HL-60 (cell line): ENCODE data around the gene SPTB.

Source experiments
- DNase-seq, 2 experiments: peaks; one replicate each; pipeline ENCODE4 v3.0.0-alpha.2; 2010 to 2020; ENCODE audit warnings: low read depth in 1 of 2, low spot score in 1 of 2
- H3K27ac ChIP-seq: fragments of 250-450 bp; sonication (Bioruptor Pico); replicated peaks from 2 replicates; pipeline ENCODE4 v1.5.1; 2020; ENCODE audit warnings: mild to moderate bottlenecking, moderate library complexity
- H3K27me3 ChIP-seq: fragments of 250-450 bp; sonication (Bioruptor Pico); 2 replicates; pipeline ENCODE4 v1.5.1; 2021; ENCODE audit warnings: mild to moderate bottlenecking, moderate library complexity; ENCODE audit not compliant: insufficient read depth, poor library complexity, severe bottlenecking
- H3K4me3 ChIP-seq: replicated peaks from 2 replicates; pipeline ENCODE4 v1.5.1; 2011; ENCODE audit warnings: mild to moderate bottlenecking, control low read depth, low read length; ENCODE audit not compliant: insufficient read depth
- GABPA ChIP-seq: IDR thresholded peaks from 2 replicates; pipeline ENCODE4 v1.6.1; 2012; ENCODE audit warnings: low read depth
- POLR2AphosphoS5 ChIP-seq: IDR thresholded peaks from 2 replicates; pipeline ENCODE4 v1.6.1; 2012; ENCODE audit warnings: low read depth
- SPI1 ChIP-seq: IDR thresholded peaks from 2 replicates; pipeline ENCODE4 v1.6.1; 2012; ENCODE audit warnings: low read depth, mild to moderate bottlenecking, borderline replicate concordance
- TF ChIP-seq, protein P1 (sequence below): IDR thresholded peaks from 2 replicates; pipeline ENCODE4 v1.6.1; 2012; ENCODE audit warnings: low read depth; ENCODE audit not compliant: insufficient replicate concordance
- TF ChIP-seq, protein P2 (sequence below): IDR thresholded peaks from one replicate; pipeline ENCODE4 v1.5.1; 2011; ENCODE audit warnings: low read length, control low read depth, inconsistent platforms; ENCODE audit not compliant: insufficient read depth

Gene SPTB

DNA sequence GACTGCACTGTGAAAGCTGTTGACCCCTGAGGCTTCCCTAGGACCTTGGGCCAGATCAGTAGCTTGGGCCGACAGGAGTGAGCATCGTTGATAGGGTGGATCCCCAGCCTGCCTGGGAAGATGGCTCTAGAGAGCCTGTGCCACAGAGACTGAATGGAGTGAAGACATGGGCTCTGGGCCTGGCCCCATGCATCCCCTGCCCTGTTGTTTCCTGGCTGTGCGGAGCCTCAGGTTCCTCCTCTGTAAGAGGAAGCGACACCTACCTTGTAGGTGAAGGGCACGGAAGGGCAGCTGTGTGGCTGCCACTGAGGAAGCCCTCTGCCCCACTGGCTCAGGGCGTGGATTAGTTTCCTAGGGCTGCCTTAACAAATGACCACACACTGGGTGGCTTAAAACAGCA, 151.6 kb downstream of the SPTB start:
- TF ChIP-seq POLR2AphosphoS5 (no peak), GABPA (no peak)
- TF ChIP-seq, protein P1, sequence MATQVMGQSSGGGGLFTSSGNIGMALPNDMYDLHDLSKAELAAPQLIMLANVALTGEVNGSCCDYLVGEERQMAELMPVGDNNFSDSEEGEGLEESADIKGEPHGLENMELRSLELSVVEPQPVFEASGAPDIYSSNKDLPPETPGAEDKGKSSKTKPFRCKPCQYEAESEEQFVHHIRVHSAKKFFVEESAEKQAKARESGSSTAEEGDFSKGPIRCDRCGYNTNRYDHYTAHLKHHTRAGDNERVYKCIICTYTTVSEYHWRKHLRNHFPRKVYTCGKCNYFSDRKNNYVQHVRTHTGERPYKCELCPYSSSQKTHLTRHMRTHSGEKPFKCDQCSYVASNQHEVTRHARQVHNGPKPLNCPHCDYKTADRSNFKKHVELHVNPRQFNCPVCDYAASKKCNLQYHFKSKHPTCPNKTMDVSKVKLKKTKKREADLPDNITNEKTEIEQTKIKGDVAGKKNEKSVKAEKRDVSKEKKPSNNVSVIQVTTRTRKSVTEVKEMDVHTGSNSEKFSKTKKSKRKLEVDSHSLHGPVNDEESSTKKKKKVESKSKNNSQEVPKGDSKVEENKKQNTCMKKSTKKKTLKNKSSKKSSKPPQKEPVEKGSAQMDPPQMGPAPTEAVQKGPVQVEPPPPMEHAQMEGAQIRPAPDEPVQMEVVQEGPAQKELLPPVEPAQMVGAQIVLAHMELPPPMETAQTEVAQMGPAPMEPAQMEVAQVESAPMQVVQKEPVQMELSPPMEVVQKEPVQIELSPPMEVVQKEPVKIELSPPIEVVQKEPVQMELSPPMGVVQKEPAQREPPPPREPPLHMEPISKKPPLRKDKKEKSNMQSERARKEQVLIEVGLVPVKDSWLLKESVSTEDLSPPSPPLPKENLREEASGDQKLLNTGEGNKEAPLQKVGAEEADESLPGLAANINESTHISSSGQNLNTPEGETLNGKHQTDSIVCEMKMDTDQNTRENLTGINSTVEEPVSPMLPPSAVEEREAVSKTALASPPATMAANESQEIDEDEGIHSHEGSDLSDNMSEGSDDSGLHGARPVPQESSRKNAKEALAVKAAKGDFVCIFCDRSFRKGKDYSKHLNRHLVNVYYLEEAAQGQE: no peak
- TF ChIP-seq, protein P2, sequence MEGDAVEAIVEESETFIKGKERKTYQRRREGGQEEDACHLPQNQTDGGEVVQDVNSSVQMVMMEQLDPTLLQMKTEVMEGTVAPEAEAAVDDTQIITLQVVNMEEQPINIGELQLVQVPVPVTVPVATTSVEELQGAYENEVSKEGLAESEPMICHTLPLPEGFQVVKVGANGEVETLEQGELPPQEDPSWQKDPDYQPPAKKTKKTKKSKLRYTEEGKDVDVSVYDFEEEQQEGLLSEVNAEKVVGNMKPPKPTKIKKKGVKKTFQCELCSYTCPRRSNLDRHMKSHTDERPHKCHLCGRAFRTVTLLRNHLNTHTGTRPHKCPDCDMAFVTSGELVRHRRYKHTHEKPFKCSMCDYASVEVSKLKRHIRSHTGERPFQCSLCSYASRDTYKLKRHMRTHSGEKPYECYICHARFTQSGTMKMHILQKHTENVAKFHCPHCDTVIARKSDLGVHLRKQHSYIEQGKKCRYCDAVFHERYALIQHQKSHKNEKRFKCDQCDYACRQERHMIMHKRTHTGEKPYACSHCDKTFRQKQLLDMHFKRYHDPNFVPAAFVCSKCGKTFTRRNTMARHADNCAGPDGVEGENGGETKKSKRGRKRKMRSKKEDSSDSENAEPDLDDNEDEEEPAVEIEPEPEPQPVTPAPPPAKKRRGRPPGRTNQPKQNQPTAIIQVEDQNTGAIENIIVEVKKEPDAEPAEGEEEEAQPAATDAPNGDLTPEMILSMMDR: no peak
- DNase-seq: no peak
- Histone ChIP-seq H3K4me3 (no peak overlapping the region), H3K27me3 (no peaks in the 10 kb centered on the region), H3K27ac (no peak overlapping the region)

DNA sequence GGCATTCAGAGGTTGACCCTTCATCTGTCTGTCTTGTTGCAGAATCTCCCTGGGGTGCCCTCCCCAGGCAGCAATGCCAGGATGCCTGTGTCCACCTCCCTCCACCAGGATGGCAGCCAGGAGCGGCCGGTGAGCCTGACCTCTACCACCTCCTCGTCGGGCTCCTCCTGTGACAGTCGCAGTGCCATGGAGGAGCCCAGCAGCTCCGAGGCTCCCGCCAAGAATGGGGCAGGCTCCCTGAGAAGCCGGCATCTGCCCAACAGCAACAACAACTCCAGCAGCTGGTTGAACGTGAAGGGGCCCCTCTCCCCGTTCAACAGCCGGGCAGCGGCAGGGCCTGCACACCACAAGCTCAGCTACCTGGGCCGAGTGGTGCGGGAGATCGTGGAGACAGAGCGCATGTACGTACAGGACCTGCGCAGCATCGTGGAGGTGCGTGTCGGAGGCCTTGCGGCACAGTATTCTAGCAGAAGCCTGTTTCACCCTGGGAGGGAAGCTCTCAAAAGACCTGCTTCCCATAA, 152.1 kb downstream of the SPTB start:
- Histone ChIP-seq H3K27me3 (no peaks in the 10 kb centered on the region), H3K27ac (no peak overlapping the region), H3K4me3 (no peak overlapping the region)
- no peak for DNase-seq
- TF ChIP-seq POLR2AphosphoS5: no peak
- no peak for TF ChIP-seq GABPA

DNA sequence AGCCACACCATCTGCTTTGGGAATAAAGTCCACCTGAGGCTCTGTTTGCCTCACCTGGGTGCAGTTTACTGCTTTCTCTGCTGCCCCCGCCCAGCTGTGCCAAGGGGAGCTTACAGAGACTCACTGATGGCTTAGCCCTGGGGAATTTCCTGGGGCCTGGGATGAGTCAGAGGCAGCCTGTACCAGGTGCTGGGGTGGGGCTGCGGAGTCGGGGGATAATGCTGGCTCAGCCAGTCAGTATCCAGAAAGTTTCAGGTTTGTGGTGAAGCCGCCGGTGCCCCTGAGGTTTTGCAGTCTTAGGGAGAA, 153.2 kb downstream of the SPTB start:
- Histone ChIP-seq H3K27me3 (no peaks in the 10 kb centered on the region), H3K4me3 (no peak overlapping the region), H3K27ac (no peak overlapping the region)
- DNase-seq: no peak
- TF ChIP-seq SPI1: no peak
- TF ChIP-seq, protein P2: no peak
- TF ChIP-seq POLR2AphosphoS5: no peak
- TF ChIP-seq, protein P1: no peak
- no peak for TF ChIP-seq GABPA

DNA sequence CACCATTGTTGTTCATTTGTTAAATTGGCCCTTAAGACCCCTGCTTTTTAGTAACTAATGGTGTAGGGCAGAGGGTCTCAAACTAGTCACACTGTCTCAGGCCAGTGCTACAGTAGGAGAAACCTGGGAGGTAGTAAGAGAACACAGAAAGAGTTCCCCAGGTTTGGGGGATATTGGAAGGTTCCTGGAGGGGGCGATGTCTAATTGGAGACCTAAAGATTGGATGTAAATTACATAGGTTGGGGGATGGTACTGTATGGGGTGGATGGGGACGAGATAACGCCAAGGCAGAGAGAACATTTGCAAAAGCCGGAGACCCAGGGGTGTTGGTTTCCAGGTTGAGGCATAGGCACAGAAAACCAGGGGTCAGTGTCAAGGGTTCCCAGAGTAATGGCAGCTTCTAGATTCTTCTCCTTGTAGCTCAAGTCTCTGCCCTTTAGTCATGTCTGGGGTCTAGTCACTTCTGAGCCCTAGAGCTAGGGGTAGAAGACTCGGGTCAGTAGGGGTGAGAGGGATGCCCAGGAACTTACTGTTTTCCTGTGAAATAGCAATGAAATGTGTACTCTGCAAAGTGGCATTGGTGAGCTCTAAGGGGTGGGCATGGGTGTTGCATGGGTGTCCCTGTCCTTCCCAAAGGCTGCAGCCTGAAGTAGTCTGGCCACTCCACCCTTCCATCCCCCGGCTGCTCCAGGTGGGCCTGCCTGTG, 153.7 kb downstream of the SPTB start:
- Histone ChIP-seq H3K27ac (no peak overlapping the region), H3K27me3 (no peaks in the 10 kb centered on the region), H3K4me3 (no peak overlapping the region)
- no peak for DNase-seq
- TF ChIP-seq, protein P2: no peak
- TF ChIP-seq, protein P1: no peak
- TF ChIP-seq SPI1 (no peak), GABPA (no peak), POLR2AphosphoS5 (no peak)
